Fibroblast of mammary gland (primary cell): ENCODE data around the gene SLC26A8.

Experiments
- DNase-seq: peaks from one replicate; pipeline ENCODE4 v3.0.0-alpha.2; 2010; ENCODE audit warnings: low read depth
- H3K4me3 ChIP-seq: 2 replicates; pipeline ENCODE4 v1.5.1; 2011; ENCODE audit warnings: low read depth, mild to moderate bottlenecking, low read length, moderate library complexity; ENCODE audit not compliant: control insufficient read depth
- CTCF ChIP-seq: conservative IDR thresholded peaks from 2 replicates; pipeline ENCODE4 v1.5.1; 2011; ENCODE audit warnings: low read depth, low read length, inconsistent platforms; ENCODE audit not compliant: control insufficient read depth, insufficient read depth

The SLC26A8 gene

GRCh38 chr6:36053878-36054277 is 29.4 kb upstream of the SLC26A8 start:
- H3K4me3 ChIP-seq, result no peak overlapping the region
- TF ChIP-seq CTCF, result no peak
- no peak for DNase-seq

DNA sequence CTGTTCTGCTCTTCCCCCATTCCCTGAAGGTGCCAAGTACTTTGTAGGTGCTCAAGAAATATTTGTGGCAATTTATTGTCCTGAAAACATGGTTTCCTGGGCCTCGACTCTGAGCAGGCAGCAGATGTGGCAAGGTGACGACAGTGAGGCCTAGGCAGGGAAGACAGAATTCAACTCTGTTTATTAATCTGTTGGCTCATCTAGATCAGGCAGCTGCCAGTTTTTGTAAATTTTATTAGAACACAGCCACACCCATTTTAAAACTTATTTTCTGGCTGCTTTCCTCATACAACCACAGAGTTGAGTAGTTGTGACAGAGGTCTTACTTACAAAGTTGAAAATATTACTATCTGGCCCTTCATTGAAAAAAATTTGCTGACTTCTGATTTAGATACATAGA is 27.7 kb upstream of the SLC26A8 start:
- H3K4me3 ChIP-seq, result no peak overlapping the region
- peak; percentile 61 for DNase-seq
- no peak for TF ChIP-seq CTCF

- DNase-seq, result no peak
- TF ChIP-seq CTCF, result no peak
- H3K4me3 ChIP-seq, result no peak overlapping the region
These were observed 26.7 kb upstream of the SLC26A8 start for GRCh38 chr6:36050947-36051710.

GRCh38 chr6:36050305-36050704 is 25.9 kb upstream of the SLC26A8 start:
- no peak for TF ChIP-seq CTCF
- H3K4me3 ChIP-seq, result no peak overlapping the region
- DNase-seq, result no peak

DNA sequence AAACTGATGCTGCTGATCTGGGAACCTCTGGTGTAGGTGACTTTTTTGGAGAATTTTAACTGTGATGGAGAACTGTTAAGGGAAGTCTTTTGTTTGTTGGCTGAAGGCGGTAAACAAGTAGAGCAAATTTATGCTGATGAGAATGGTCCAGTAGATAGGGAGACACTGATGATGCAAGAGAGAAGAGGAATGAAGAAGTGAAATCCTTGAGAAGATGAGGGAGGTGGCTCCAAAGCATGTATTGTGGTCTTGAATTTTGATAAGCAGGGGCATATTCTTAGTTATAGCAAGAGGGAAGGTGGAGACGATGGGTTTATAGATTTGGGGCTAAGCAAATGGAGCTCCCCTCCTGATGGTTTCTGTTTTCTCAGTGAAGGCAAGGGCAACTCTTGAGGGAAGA is 25.1 kb upstream of the SLC26A8 start:
- no peak overlapping the region for H3K4me3 ChIP-seq
- TF ChIP-seq CTCF, result no peak
- DNase-seq, result no peak

GRCh38 chr6:36042618-36043260 is 18.3 kb upstream of the SLC26A8 start:
- H3K4me3 ChIP-seq, result no peak overlapping the region
- TF ChIP-seq CTCF, result no peak
- DNase-seq, result no peak
